Esophagus muscularis mucosa (tissue), 4 donors: ENCODE results near the gene EPHB2. TPM values are rescaled to one million over a fixed set of nuclear protein-coding genes. Genes with fewer than 3 reads are reported as not detected.

Experiments used
- DNase-seq: peaks from one replicate; pipeline ENCODE4 v3.0.0-alpha.2; 2017; ENCODE audit errors: extremely low spot score
- H3K27ac ChIP-seq, 4 donors: fragments of 200-600 bp; sonication (generic); replicated peaks in 1 of 4; 1 replicate in 3 of 4; 2 replicates in 1 of 4; pipeline ENCODE4 v1.5.1; 2016 to 2019; ENCODE audit warnings: mild to moderate bottlenecking in 1 of 4
- H3K27me3 ChIP-seq, 4 donors: fragments of 200-600 bp; sonication (generic); one replicate each; pipeline versions ENCODE4 v1.5.1 to v1.6.0; 2016 to 2019
- H3K36me3 ChIP-seq, 4 donors: fragments of 200-600 bp; sonication (generic); one replicate each; pipeline ENCODE4 v1.5.1; 2016 to 2019
- H3K4me1 ChIP-seq, 4 donors: fragments of 200-600 bp; sonication (generic); one replicate each; pipeline ENCODE4 v1.5.1; 2016 to 2019
- H3K4me3 ChIP-seq, 4 donors: fragments of 200-600 bp; sonication (generic); 1 replicate in 2 of 4; 2 replicates in 2 of 4; pipeline ENCODE4 v1.5.1; 2016 to 2019; ENCODE audit warnings: mild to moderate bottlenecking in 4 of 4, moderate library complexity in 1 of 4
- H3K9me3 ChIP-seq, 4 donors: fragments of 200-600 bp; sonication (generic); 1 replicate in 3 of 4; 2 replicates in 1 of 4; pipeline ENCODE4 v1.5.1; 2016 to 2019
- CTCF ChIP-seq, 3 experiments: fragments of 200-600 bp in 2 of 3; fragments of 450-650 bp in 1 of 3; sonication (generic) in 2 of 3; IDR thresholded peaks; one replicate each; pipeline ENCODE4 v1.5.1; 2017 to 2019; ENCODE audit warnings: antibody characterized with exemption in 3 of 3, mild to moderate bottlenecking in 2 of 3, moderate library complexity in 1 of 3
- EP300 ChIP-seq: sonication (generic); formaldehyde crosslinking; IDR thresholded peaks from one replicate; pipeline ENCODE4 v1.6.1; 2017; ENCODE audit warnings: antibody characterized with exemption
- POLR2A ChIP-seq: fragments of 450-650 bp; IDR thresholded peaks from one replicate; pipeline ENCODE4 v1.6.1; 2017; ENCODE audit warnings: antibody characterized with exemption, moderate library complexity, mild to moderate bottlenecking, low read depth
- POLR2AphosphoS5 ChIP-seq, 2 donors: sonication (generic); formaldehyde crosslinking; IDR thresholded peaks; one replicate each; pipeline ENCODE4 v1.6.1; 2017; ENCODE audit warnings: antibody characterized with exemption in 2 of 2
- WGBS: methylation state at CpG from one replicate; pipeline ENCODE4 v1.1.5; 2018; 5-methylcytosine and 5-hydroxymethylcytosine counted together
- intact Hi-C: fragments of 100-400 bp; cut with DNase I; formaldehyde crosslinking; loops from one replicate; pipeline ENCODE4 v1.15.1; 2023
- total RNA-seq, 4 donors: library from RNA; depleted of rRNA; stranded (reverse); fragments of >200 nt; gene quantifications; one replicate each; pipeline versions ENCODE4 v1.1.0 to v1.2.1, GENCODE V29; 2016

EPHB2 gene
- total RNA-seq, 4 donors from 2014 or later = 1.5 to 3.3 (median 1.9) TPM

DNA sequence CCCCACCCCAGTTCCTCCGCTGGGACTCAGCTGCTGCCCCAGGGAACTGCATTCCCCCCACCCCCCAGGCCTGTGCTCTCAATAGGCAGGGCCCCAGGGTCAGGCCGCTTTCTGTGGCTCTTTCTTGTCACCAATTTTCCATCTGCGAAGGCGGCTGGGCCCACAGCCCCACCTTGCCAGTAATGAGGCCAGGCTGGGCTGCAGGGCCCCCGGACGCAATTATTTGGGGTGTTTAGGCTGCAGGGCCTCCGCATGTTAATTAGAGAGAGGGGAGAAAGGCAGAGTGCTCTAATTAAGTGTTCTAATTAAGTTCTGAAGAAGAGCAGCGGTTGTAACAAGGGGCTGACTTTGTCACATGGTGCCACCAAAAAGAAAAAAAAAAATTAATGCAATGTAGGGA is 71.8 kb downstream of the EPHB2 start:
- Histone ChIP-seq H3K36me3 (no peaks in the 10 kb centered on the region), H3K4me3 (no peak overlapping the region), H3K9me3 (no peaks in the 10 kb centered on the region), H3K4me1 (peaks cover 7 to 23% (median 17%) of the 10 kb centered on the region in 4 donors), H3K27ac (no peak overlapping the region), H3K27me3 (peaks cover 0 to 19% (median 0%) of the 10 kb centered on the region in 4 donors)
- intact Hi-C loops = no loop called here
- TF ChIP-seq CTCF (IDR thresholded peaks at IDR 0.05) = no peak
- DNase-seq = no peak
- 92% methylated on average over 8 of the region's 8 CpGs for WGBS

DNA sequence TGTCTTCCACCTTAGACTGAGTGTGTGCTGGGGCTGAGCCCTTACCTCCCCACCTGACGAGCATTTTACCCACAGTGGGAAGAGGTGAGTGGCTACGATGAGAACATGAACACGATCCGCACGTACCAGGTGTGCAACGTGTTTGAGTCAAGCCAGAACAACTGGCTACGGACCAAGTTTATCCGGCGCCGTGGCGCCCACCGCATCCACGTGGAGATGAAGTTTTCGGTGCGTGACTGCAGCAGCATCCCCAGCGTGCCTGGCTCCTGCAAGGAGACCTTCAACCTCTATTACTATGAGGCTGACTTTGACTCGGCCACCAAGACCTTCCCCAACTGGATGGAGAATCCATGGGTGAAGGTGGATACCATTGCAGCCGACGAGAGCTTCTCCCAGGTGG is 73.7 kb downstream of the EPHB2 start:
- H3K27ac ChIP-seq = no peak overlapping the region
- no peaks in the 10 kb centered on the region for H3K36me3 ChIP-seq
- no peak for DNase-seq
- WGBS = 94% methylated on average over 10 of the region's 19 CpGs
- H3K4me3 ChIP-seq = no peak overlapping the region
- no peak for TF ChIP-seq POLR2A
- TF ChIP-seq CTCF (IDR thresholded peaks at IDR 0.05) = no peak
- intact Hi-C loops = no loop called here
- H3K9me3 ChIP-seq = no peaks in the 10 kb centered on the region
- peaks cover 0 to 9% (median 4%) of the 10 kb centered on the region in 4 donors for H3K4me1 ChIP-seq
- peaks cover 0 to 4% (median 0%) of the 10 kb centered on the region in 4 donors for H3K27me3 ChIP-seq

DNA sequence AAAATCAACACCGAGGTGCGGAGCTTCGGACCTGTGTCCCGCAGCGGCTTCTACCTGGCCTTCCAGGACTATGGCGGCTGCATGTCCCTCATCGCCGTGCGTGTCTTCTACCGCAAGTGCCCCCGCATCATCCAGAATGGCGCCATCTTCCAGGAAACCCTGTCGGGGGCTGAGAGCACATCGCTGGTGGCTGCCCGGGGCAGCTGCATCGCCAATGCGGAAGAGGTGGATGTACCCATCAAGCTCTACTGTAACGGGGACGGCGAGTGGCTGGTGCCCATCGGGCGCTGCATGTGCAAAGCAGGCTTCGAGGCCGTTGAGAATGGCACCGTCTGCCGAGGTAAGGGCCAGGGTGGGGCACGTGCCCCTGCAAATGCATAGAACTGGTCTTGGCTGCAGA is 74.1 kb downstream of the EPHB2 start:
- TF ChIP-seq POLR2AphosphoS5 (IDR thresholded peaks at IDR 0.05) (no peak), EP300 (no peak)
- DNase-seq = no peak
- 98% methylated on average over 25 of the region's 27 CpGs for WGBS

DNA sequence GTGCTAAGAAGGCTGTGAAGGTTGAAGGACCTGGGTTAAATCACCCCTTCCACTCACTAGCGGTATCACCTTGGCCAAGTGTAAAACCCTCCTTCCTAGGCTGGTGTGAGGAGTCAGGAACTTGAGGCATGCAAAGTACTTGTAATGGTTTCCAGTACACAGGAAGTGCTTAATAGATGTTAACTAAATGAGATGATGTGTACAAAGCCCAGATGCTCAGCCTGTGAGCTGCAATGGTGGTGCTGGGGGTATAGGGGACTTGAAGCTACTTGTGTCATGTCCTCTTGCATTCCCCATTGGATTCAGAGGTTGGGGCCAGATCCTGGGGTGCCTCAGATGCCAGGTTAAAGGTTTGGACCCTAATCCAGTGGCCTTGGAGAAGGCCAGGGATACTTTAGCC is 75.5 kb downstream of the EPHB2 start:
- no peaks in the 10 kb centered on the region for H3K36me3 ChIP-seq
- H3K4me1 ChIP-seq = peaks cover 0 to 4% (median 2%) of the 10 kb centered on the region in 4 donors
- no peak overlapping the region for H3K27ac ChIP-seq
- no peak overlapping the region for H3K4me3 ChIP-seq
- no peak for DNase-seq
- no peak for TF ChIP-seq POLR2A
- TF ChIP-seq CTCF (IDR thresholded peaks at IDR 0.05) = no peak
- TF ChIP-seq POLR2AphosphoS5 (IDR thresholded peaks at IDR 0.05) = no peak
- TF ChIP-seq EP300 = no peak
- H3K27me3 ChIP-seq = no peaks in the 10 kb centered on the region
- intact Hi-C loops = no loop called here
- H3K9me3 ChIP-seq = no peaks in the 10 kb centered on the region
- WGBS = 100% methylated on average over 1 of the region's 1 CpG

More for the DNA sequence above, 74.1 kb downstream of the EPHB2 start:
- Histone ChIP-seq H3K27ac (no peak overlapping the region), H3K4me3 (no peak overlapping the region), H3K9me3 (no peaks in the 10 kb centered on the region), H3K36me3 (no peaks in the 10 kb centered on the region), H3K27me3 (no peaks in the 10 kb centered on the region), H3K4me1 (peaks cover 0 to 4% (median 2%) of the 10 kb centered on the region in 4 donors)
- intact Hi-C loops = no loop called here

DNA sequence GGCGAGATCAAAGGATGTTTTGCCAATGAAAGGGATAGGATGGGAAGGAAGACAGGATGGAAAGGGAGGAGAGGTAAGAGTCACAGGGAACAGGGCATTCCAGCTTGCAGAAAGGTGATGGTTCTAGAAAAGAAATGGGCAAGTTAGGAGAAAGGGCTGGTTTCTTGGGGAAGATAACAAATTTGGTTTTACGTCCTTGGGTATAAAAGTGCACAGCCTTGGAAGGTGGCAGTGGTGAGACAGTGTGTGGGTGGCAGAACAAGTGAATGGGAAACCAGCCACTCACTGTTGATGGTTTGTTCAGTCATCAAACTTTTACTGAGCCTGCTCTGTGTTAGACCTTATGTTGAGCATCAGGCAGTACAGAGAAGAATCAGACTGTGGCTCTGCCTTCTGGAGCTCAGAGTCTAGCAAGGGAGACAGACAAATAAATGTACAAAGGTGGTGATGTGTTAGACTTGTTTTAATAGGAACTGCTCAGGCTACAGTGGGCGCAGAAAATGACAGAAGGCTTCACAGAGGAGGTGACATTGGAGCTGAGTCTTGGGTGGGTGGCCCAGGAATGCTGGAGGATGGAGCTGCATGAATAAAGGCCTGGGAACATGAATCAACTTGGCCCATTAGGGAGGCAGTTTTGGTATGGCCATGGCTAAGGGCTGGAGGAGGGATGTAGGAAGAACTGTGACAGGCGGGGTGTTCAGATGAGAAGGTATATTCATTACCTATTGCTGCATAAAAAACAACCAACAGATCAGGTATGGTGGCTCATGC is 76.3 kb downstream of the EPHB2 start:
- no peak for DNase-seq
- no peaks in the 10 kb centered on the region for H3K9me3 ChIP-seq
- intact Hi-C loops = no loop called here
- H3K27ac ChIP-seq = no peak overlapping the region
- WGBS = 93% methylated on average over 4 of the region's 4 CpGs
- no peak overlapping the region for H3K4me3 ChIP-seq
- H3K36me3 ChIP-seq = no peaks in the 10 kb centered on the region
- peaks cover 0 to 4% (median 2%) of the 10 kb centered on the region in 4 donors for H3K4me1 ChIP-seq
- TF ChIP-seq CTCF (IDR thresholded peaks at IDR 0.05) = no peak
- TF ChIP-seq EP300 = no peak
- no peak for TF ChIP-seq POLR2AphosphoS5 (IDR thresholded peaks at IDR 0.05)
- no peak for TF ChIP-seq POLR2A
- no peaks in the 10 kb centered on the region for H3K27me3 ChIP-seq
